ENCODE data around the gene R3HDML. TPM values are rescaled to one million over a fixed set of nuclear protein-coding genes. Genes with fewer than 3 reads are reported as not detected.

The R3HDML gene
- total and polyA plus RNA-seq, 2 of the 13 experiments (the other 11 are each of a cell fraction or from before 2014, with no cell fraction given) = not detected

GRCh38 chr20:44301285-44301684 is 35.6 kb upstream of the R3HDML start (continued):
- TF ChIP-seq ZBTB49 (CRISPR knock-in tag; IDR thresholded peaks at IDR 0.05; ENCODE audit: borderline replicate concordance) (no peak), HNRNPL (IDR thresholded peaks at IDR 0.05; ENCODE audit: low read depth, low read length) (no peak), IKZF4 (CRISPR knock-in tag; IDR thresholded peaks at IDR 0.05; ENCODE audit: borderline replicate concordance, low read depth, not compliant biosample characterization) (peak; percentile 35), SP4 (CRISPR knock-in tag; IDR thresholded peaks at IDR 0.05) (no peak), PRMT3 (CRISPR knock-in tag; IDR thresholded peaks at IDR 0.05; ENCODE audit: borderline replicate concordance, low read depth) (no peak), KLF6 (CRISPR knock-in tag; IDR thresholded peaks at IDR 0.05) (no peak), MZF1 (CRISPR knock-in tag; IDR thresholded peaks at IDR 0.05; ENCODE audit: borderline replicate concordance) (no peak), ZBTB1 (CRISPR knock-in tag; IDR thresholded peaks at IDR 0.05; ENCODE audit: borderline replicate concordance) (no peak), RFXAP (CRISPR knock-in tag; IDR thresholded peaks at IDR 0.05; ENCODE audit: borderline replicate concordance) (no peak), ZFP41 (CRISPR knock-in tag; IDR thresholded peaks at IDR 0.05; ENCODE audit: borderline replicate concordance) (no peak), ESRRA (CRISPR knock-in tag; IDR thresholded peaks at IDR 0.05; ENCODE audit: low read depth) (no peak), TSC22D2 (CRISPR knock-in tag; IDR thresholded peaks at IDR 0.05; ENCODE audit: borderline replicate concordance) (no peak)
- TF ChIP-seq, protein P1, sequence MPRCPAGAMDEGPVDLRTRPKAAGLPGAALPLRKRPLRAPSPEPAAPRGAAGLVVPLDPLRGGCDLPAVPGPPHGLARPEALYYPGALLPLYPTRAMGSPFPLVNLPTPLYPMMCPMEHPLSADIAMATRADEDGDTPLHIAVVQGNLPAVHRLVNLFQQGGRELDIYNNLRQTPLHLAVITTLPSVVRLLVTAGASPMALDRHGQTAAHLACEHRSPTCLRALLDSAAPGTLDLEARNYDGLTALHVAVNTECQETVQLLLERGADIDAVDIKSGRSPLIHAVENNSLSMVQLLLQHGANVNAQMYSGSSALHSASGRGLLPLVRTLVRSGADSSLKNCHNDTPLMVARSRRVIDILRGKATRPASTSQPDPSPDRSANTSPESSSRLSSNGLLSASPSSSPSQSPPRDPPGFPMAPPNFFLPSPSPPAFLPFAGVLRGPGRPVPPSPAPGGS (CRISPR knock-in tag; IDR thresholded peaks at IDR 0.05) = no peak
- TF ChIP-seq, protein P2, sequence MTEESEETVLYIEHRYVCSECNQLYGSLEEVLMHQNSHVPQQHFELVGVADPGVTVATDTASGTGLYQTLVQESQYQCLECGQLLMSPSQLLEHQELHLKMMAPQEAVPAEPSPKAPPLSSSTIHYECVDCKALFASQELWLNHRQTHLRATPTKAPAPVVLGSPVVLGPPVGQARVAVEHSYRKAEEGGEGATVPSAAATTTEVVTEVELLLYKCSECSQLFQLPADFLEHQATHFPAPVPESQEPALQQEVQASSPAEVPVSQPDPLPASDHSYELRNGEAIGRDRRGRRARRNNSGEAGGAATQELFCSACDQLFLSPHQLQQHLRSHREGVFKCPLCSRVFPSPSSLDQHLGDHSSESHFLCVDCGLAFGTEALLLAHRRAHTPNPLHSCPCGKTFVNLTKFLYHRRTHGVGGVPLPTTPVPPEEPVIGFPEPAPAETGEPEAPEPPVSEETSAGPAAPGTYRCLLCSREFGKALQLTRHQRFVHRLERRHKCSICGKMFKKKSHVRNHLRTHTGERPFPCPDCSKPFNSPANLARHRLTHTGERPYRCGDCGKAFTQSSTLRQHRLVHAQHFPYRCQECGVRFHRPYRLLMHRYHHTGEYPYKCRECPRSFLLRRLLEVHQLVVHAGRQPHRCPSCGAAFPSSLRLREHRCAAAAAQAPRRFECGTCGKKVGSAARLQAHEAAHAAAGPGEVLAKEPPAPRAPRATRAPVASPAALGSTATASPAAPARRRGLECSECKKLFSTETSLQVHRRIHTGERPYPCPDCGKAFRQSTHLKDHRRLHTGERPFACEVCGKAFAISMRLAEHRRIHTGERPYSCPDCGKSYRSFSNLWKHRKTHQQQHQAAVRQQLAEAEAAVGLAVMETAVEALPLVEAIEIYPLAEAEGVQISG (CRISPR knock-in tag; IDR thresholded peaks at IDR 0.05) = no peak
- TF ChIP-seq, protein P3, sequence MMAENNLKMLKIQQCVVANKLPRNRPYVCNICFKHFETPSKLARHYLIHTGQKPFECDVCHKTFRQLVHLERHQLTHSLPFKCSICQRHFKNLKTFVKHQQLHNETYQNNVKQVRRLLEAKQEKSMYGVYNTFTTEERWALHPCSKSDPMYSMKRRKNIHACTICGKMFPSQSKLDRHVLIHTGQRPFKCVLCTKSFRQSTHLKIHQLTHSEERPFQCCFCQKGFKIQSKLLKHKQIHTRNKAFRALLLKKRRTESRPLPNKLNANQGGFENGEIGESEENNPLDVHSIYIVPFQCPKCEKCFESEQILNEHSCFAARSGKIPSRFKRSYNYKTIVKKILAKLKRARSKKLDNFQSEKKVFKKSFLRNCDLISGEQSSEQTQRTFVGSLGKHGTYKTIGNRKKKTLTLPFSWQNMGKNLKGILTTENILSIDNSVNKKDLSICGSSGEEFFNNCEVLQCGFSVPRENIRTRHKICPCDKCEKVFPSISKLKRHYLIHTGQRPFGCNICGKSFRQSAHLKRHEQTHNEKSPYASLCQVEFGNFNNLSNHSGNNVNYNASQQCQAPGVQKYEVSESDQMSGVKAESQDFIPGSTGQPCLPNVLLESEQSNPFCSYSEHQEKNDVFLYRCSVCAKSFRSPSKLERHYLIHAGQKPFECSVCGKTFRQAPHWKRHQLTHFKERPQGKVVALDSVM (CRISPR knock-in tag; IDR thresholded peaks at IDR 0.05) = no peak
- TF ChIP-seq, protein P4, sequence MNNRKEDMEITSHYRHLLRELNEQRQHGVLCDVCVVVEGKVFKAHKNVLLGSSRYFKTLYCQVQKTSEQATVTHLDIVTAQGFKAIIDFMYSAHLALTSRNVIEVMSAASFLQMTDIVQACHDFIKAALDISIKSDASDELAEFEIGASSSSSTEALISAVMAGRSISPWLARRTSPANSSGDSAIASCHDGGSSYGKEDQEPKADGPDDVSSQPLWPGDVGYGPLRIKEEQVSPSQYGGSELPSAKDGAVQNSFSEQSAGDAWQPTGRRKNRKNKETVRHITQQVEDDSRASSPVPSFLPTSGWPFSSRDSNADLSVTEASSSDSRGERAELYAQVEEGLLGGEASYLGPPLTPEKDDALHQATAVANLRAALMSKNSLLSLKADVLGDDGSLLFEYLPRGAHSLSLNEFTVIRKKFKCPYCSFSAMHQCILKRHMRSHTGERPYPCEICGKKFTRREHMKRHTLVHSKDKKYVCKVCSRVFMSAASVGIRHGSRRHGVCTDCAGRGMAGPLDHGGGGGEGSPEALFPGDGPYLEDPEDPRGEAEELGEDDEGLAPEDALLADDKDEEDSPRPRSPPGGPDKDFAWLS (CRISPR knock-in tag; IDR thresholded peaks at IDR 0.05; ENCODE audit: borderline replicate concordance) = no peak

Data from HepG2 (cell line).